ENCODE results near the gene CNKSR1.

CNKSR1 gene, protein sequence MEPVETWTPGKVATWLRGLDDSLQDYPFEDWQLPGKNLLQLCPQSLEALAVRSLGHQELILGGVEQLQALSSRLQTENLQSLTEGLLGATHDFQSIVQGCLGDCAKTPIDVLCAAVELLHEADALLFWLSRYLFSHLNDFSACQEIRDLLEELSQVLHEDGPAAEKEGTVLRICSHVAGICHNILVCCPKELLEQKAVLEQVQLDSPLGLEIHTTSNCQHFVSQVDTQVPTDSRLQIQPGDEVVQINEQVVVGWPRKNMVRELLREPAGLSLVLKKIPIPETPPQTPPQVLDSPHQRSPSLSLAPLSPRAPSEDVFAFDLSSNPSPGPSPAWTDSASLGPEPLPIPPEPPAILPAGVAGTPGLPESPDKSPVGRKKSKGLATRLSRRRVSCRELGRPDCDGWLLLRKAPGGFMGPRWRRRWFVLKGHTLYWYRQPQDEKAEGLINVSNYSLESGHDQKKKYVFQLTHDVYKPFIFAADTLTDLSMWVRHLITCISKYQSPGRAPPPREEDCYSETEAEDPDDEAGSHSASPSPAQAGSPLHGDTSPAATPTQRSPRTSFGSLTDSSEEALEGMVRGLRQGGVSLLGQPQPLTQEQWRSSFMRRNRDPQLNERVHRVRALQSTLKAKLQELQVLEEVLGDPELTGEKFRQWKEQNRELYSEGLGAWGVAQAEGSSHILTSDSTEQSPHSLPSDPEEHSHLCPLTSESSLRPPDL
- 1.3 to 3.1 (median 2.5) reads per million in 4 experiments for total RNA-seq

DNA sequence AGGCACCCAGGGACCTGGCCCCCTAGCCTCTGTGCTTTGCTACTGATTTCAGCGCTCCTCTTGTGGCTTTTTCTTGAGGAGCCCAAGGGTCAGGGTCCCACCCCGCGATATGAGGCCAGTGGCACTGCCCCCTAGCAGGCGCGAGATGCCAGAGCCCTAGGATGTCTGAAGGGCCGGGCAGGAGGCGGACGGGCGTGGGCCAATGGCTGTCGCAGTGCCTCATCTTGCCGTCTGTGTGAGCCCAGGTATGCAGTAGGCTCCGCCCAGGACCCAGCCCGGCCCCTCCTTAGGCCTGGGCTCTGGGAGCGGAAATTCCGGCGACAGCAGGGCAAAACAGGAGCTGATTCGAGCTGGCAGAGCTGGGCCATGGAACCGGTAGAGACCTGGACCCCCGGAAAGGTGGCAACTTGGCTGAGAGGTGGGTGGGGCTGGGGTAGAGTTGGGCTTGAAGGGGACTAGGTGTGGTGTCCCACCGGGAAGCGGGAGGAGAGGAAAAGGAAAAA lies at the start of gene CNKSR1:
TSS of gene CNKSR1 (plus strand) at position 310 of the 503 bp plus-strand sequence. CDS start at position 367, 57 bp downstream.
- DNase-seq: no peak

DNA sequence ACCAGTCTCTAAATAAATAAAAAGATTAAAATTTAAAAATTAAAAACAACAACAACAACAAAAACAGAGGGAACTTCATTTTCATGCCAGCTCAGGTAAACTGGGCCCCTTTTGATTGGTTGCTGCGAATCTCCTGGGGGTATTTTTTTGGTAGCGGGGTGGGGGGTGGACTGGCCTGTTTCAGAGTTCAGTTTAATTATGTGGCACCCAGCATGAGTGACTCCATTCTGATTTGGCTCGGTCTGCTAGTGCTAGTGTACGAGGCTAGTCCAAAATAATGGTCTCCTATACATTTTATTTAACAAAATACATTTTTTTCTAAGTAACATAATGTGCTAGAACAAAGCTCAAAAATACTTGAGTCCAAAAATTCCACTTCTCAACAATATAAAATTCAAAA lies 47.5 kb upstream of the CNKSR1 start:
- DNase-seq: no peak

DNA sequence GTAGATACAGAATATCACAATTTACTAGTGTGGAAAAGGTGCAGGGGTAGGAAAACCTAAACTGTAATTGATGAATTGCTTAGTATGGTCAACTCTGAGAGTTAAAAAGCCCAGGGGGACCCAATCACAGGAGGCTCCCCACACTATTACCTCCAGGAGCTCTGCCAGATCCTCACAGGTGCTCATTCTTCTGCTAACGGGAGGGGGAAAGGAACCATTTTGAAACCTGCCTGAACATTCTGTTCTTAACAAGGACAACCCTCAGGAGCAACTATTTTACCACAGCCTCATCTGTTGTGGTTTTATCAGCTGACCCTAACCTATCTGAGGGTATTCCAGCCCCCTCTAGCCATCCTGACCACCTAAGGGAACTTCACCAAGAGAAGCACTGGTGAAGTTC lies 46.6 kb upstream of the CNKSR1 start:
- no peak for DNase-seq

DNA sequence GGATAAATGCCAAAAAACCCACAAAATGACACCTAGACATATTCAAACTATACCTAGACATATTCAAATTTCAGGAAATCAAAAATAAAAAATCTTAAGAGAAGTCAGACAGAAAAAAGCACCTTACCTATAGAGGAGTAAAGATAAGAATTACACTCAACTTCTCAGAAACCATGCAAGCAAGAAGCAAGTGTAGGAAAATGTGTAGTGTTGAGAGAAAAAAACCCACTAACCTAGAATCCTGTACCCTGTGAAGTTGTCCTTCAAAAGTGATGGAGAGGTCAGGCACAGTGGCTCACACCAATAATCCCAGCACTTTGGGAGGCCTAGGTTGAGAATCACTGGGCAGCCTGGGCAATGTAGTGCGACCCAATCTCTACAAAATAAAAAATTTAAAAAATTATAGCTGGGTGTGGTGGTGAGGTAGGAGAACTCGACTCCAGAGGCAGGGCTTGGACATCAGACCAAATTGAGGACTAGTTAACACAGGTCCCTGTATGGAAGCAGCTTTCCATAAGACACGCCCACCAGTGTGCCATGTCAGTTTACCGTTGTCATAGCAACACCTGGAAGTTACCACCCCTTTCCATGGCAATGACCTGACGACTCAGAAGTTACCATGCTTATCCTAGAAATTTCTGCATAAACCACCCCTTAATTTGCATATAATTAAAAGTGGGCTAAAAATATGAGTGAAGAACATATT lies 45.0 kb upstream of the CNKSR1 start:
- DNase-seq: no peak

DNA sequence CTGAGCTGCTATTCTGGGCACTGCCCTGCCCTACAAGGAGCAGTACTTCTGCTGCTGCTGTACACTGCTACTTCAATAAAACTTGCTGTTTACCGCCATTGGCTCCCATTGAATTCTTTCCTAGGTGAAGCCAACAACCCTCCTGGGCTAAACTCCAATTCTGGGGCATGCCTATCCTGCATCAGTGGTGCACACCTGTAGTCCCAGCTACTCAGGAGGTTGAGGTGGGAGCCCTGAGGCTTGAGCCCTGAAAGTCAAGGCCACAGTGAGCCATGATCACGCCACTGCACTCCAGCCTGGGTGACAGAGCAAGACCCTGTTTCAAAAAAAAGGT lies 44.5 kb upstream of the CNKSR1 start:
- DNase-seq: no peak

DNA sequence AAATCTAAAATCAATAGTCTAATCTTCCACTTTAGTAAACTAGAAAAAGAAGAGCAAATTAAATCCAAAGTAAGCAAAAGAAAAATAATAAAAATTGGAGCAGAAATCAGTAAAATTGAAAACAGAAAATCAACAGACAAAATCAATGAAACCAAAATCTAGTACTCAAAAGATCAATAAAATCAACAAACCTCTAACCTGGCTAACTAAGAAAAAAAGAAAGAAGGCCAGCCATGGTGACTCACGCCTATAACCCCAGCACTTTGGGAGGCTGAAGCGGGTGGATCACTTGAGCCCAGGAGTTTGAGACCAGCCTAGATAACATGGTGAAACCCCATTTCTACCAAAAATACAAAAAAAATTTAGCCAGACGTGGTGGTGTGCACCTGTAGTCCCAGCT lies 42.8 kb upstream of the CNKSR1 start:
- no peak for DNase-seq

DNA sequence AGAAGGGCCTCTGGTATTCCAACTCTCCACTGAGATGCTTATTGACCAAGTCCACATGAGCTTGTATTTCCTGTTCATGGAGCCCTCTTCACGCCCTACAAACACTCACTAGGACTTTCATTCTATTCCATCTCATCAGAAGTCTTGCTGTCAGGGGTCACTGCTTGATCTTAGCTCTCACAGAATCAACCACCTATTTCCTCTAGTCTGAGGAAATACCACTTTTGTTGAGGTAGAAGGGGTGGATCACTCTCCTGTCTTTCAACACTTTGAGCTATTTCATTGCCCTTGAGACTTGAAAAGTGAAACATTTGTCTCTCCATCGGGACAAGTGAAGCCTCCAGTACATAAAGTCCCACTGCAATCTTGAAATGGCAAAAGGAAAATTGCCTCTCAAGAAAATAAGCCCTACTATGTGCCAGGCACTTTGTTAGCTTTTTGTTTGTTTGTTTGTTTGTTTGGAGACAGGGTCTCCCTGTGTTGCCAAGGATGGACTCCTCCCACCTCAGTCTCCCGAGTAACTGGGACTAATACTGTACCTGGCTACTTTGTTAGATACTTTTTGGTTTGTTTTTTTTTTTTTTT lies 38.2 kb upstream of the CNKSR1 start:
- no peak for DNase-seq

DNA sequence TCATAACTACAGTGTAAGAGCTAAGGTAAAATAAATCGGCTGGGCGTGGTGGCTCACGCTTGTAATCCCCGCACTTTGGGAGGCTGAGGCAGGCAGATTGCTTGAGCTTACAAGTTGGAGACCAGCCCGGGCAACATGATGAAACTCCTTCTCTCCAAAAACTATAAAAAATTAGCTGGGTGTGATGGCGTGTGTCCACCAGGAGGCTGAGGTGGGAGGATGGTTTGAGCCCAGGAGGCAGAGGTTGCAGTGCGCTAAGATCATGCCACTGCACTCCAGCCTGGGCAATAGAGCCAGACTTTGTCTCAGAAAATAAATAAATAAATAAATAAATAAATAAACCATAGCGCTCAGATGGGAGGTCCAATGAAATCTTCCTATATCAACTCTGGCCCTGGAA lies 35.1 kb upstream of the CNKSR1 start:
- DNase-seq: no peak

DNA sequence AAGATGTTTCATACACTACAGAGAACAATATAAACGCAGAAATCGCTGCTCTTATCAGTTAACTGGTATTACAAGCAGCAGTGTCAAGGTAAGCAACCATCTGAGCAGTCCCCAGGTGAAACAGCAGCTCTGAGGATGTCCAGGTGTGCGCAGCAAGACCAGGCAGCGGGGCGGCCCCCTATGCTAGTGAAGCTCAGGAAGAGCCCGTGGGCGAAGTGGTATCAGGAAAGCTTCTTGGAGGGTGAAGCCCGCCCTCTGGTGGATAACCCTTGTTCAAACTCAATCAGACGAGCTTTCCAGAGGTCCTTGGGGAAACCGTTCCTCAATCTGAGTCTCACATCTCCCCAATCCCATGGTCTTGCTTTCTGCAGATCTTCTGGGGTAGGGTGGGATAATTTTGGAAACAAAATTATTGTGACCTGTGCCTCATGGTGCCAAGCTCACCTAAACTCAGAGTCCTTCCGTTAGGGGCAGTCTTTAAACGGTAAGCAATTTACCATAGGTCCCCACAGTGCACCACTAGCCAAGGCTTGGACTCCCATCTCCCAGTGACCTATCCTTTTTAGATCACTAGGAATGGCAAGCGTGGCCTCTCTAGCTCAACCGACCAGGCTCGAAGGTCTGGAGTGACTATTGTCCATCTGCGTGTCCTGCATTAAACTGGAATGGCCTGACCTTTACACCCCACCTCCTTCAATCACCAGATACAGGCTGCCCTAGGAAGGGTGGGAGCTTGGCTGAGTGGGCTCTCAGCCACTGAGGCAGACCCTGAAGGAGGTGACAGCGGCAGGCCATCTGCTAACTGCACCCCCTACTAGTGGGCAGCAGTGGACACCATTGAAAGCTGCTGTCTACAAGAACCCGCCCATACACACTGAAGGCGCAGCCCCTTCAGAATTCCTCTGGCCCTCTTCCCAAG lies 32.0 kb upstream of the CNKSR1 start:
- DNase-seq: peak; percentile 61

DNA sequence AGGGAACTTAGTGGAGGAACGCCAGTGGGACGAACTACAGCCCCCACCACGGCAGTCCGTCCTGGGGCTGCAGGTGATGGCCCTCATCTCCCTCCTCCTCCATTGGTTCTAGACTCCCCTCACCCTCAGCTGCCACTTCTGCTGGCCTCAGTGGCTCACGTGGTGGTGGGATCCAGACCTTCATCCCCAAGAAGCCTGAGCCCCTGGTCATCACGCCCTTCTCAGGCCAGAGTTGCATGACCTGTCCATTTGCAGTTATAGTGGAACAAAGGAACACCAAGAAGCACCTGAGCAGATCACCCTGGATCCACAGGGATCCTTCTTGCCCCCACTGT lies 31.4 kb upstream of the CNKSR1 start:
- no peak for DNase-seq

DNA sequence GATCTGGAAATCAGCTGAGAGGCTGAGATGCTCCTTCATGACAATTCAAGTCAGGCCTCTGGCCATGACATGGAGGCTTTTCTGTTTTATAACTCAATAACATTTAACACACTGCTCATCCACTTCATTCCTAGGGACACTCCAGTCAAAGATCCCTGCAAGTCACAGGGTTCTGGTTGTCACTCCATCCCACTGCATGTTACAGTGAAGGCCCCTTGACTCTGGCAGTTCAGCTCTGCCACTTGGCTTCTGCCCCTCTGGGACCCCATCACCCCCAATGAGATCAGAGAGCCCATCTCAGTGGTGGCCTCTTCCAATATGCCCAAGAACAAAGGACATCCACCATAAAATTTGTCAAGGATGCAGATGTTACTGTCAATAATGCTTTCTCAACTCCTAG lies 28.4 kb upstream of the CNKSR1 start:
- DNase-seq: no peak

DNA sequence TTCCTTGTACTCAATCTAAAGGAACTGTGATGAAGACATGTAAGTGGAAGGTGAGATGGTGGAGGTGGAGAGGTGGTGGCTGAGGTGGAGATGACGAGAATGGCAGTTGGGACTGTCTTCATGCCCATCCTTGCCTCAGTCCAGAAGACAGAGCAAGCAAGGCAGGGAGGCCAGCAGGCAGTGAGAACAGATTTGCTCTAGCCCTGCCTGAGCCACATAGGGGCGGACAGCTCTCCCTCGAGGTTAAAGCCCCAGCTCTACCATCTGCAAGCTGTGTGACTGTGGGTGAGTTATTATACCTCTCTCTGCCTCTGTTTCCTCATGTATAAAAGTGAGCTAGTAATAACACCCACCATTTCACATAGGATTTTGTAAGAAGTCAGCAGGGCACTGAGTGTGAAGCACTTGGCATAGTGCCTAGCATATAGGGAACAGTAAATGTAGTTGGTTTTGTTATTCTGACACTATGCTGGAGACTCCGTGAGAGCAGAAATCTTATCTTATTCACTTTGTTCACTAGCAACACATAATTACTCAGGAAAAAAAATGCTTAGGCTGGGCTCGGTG lies 23.2 kb upstream of the CNKSR1 start:
- DNase-seq: no peak

DNA sequence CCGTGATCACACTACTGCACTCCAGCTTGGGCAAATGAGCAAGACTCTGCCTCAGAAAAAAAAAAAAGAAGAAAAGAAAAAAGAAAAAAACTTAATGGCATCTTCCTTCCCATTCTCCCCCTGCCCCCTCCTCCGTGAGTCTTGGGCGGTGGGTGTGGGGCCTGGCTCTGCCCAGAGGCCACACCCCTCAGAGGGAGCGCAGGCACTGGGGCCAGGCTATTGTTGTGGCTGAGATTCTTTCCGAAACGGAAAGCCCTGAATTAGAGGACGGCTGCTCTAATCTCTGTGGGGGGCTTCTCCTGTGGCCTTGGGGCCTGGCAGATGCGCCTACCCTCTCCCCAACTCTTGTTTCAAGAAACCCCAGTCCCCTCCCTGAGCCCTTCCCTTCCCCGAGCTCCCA lies 22.5 kb upstream of the CNKSR1 start:
- no peak for DNase-seq

DNA sequence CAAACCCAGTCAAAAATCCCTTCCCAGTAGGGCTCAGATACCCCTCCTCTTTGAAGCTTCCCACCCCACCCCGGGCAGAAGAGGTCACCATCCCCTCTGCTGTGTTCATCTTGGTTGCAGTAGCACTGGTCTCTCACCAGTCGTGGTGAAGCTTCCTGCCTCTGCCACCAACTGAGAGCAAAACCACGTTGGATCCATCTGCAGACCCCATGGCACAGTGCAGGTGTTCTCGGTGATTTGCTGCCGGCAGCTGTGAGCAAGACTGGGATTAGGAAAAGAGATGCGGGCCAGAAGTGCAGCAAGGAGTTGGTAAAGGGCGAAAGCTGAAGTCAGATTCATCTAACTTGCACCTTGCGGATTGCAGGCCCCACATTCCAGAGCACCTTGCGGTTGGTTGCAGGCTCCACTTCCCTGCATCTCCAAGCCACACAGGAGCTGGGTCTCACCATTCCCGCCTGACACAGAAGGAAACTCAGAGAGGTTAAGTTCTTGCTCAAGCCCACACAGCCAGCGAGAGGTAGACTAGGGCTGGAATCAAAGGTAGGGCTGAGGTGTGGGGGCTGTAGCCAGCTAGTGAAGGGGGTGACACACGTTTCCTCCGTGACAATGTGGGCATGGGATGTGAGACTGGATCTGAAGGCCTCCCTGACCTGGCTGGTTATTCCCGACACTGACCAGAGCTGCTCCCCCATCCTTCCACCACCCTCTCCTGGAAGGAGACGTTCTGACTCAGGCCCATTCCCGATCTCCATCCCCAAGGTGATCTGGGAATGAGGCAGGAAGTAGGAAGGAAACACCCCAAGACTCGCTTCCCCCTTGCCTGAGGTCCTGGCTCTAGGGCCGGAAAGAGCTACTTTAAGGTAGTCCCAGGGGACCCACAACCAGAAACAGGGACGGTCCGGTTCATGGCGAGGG lies 21.7 kb upstream of the CNKSR1 start:
- DNase-seq: no peak

DNA sequence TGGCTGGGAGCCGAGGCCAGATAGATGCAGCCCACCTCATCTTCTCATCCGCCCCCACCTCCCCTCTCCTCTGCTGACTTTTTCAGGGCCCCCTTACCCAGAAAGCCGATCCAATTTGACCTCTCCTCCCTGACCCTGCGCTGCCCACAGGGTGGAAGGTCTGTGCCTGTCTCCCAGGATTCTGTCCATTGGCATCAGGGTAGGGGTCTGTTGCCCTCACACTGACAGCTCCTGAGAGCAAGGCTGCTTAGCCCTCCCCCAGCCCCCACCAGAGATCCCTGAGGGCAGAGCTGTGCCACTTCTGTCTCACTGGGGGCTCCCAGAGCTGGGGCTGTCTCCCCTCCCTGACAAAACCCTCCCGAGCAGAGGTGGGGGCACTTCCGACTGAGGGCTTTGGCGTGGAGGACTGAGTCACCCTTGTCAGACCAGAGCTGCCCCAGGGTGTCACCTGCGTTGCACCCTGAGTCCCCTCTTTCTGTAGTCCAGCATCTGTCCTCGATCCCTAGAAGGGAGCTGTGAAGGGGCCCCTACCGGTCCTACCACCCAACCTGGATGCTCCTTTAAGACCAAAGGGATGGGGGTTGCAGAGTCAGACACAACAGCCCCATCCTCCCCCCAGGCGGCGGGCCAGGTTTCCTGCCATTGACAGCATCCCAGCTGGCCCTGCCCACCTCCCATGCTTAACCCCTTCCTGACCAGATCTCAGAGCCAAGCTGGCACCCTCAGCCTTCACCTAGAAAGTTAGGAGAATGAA lies 20.8 kb upstream of the CNKSR1 start:
- DNase-seq: no peak

DNA sequence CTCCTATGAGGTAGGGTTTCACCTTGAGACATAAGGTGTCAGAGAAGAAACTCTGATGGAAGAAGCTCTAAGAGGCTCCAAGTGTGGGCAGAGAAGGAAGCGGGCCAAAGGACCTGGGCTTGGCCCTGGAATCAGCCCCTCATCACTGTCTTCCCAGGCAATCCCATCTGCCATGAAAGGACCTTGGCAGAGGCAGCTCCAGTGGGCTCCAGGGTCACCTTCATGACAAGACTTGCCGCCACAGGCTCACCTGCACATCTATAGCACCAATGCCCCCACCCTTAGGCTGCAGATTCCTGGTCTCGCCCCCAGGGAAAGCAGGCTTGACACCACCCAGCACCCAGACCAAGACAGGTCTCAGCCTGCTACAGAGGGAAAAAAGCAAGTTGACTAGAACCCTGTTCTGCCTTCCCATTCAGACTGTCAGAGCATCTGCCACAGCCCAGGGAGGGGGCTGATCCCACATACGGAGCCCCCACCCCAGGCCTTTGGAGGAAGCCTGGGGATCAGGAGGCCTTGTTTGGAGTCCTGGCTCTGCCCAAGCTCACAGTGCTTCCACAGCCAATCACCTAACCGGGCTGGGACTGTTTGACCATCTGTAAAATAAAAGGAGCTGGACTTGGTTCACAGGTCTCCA lies 18.9 kb upstream of the CNKSR1 start:
- no peak for DNase-seq

DNA sequence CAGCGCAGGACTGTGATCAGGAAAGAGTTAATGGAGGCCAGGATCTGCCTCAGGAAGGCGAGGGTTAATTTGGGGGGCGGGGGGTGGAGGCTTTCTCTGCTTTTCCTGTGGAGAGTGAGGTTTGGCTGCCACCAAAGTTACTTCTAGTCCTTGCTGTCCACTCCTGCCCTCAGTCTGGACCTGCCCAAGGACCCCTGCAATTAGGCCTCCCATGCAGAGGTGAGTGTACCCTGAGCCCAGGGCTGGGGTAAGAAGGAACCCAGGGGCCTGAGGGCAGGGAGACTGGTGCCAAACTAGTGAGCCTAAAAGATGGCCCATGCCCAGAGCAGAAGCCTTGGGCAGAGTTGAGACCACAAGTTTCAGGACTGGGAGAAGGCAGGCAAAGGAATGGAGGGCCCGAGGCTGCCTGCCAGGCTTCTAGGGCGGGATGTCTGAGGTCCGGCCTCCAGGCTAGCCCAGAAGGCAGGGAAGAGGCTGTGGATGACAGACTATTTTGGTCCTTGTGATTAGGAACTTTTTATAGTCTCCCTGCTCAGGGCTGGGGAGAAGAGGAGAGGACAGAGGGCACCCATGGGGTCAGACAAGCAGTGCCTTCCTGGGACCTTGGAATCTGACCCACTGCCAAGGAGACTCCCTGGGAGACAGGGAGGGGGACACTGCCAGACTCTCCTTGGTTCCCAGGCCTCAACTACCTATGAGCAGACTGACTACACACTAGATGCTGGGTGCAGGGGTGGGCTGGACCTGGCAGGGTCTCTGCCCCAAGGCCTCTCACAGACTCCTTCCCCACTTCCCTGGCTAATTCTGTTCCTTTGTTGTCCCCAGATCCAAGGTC lies 18.2 kb upstream of the CNKSR1 start, which contains the start of gene FAM110D:
TSS of gene FAM110D (plus strand) at position 172 of the 835 bp plus-strand sequence. CDS start 2,213 bp downstream, outside the sequence.
- no peak for DNase-seq

DNA sequence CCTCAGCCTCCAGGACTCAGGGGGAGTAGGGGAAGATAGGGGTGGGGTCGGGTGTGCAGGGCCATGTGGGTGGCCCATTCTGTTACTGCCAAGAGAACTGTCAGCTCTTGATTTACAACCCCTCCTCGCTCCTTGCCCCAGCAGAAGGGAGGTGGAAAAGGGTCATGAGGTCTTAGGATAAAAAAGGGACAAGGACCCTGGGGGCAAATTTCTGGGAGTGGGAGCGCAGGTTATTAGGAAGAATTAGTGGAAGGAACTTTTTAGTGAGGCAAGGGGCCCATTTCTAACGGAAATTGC lies 17.6 kb upstream of the CNKSR1 start:
- no peak for DNase-seq

Measured in effector CD8-positive, alpha-beta T cell (primary cell).